CD4-positive, alpha-beta T cell (primary cell): ENCODE measurements around the gene BRICD5. TPM values are rescaled to one million over a fixed set of nuclear protein-coding genes. Genes with fewer than 3 reads are reported as not detected.

Experiments
- ATAC-seq: fragments of 200-7000 bp; cut with Tn5 transposase; one replicate; pipeline ENCODE4 v1.10.0; 2022; ENCODE audit warnings: mild to moderate bottlenecking; ENCODE audit not compliant: poor library complexity
- CTCF ChIA-PET: fragments of 350-600 bp; sonication (Branson Sonifier 250); formaldehyde crosslinking; loops from one replicate; lab custom pipeline; 2021; ENCODE audit warnings: antibody characterized with exemption, inconsistent platforms; lab: Charles Lee
- POLR2A ChIA-PET: fragments of 350-600 bp; sonication (Branson Sonifier 250); formaldehyde crosslinking; loops from one replicate; lab custom pipeline; 2021; ENCODE audit warnings: antibody characterized with exemption, inconsistent platforms; lab: Charles Lee
- DNase-seq, 14 experiments: peaks; one replicate each; pipeline ENCODE4 v3.0.0-alpha.2; 2013 to 2020; ENCODE audit warnings: mixed read lengths in 2 of 14
- H3K27ac ChIP-seq, 2 donors: one replicate each; pipeline versions ENCODE4 v1.5.1 to v1.7.0; 2013; ENCODE audit warnings: low read length in 2 of 2, low read depth in 1 of 2, mild to moderate bottlenecking in 1 of 2
- H3K27me3 ChIP-seq, 2 experiments: 1 replicate in 1 of 2; 2 replicates in 1 of 2; pipeline versions ENCODE4 v1.6.1 to v1.7.0; 2013; ENCODE audit warnings: low read length in 2 of 2, control low read depth in 1 of 2, mild to moderate bottlenecking in 1 of 2, moderate library complexity in 1 of 2; ENCODE audit not compliant: insufficient read depth in 2 of 2, control insufficient read depth in 1 of 2
- H3K36me3 ChIP-seq: one replicate; pipeline ENCODE4 v1.6.1; 2013; ENCODE audit warnings: low read length, control low read depth; ENCODE audit not compliant: insufficient read depth
- H3K4me1 ChIP-seq: one replicate; pipeline ENCODE4 v1.6.1; 2013; ENCODE audit warnings: low read length, control low read depth; ENCODE audit not compliant: insufficient read depth
- H3K4me3 ChIP-seq: one replicate; pipeline ENCODE4 v1.5.1; 2013; ENCODE audit warnings: mild to moderate bottlenecking, low read length, moderate library complexity
- H3K9me3 ChIP-seq, 2 experiments: 1 replicate in 1 of 2; 2 replicates in 1 of 2; pipeline versions ENCODE4 v1.6.1 to v1.7.0; 2013; ENCODE audit warnings: low read length in 2 of 2, mild to moderate bottlenecking in 2 of 2, control low read depth in 1 of 2, moderate library complexity in 1 of 2; ENCODE audit not compliant: control insufficient read depth in 1 of 2, insufficient read depth in 1 of 2
- H3K27ac Mint-ChIP-seq: one replicate; pipeline ENCODE4 v1.8.0; 2020; ENCODE audit warnings: mixed read lengths
- H3K27me3 Mint-ChIP-seq: one replicate; pipeline ENCODE4 v1.8.0; 2021; ENCODE audit warnings: mixed read lengths
- H3K36me3 Mint-ChIP-seq: one replicate; pipeline ENCODE4 v1.8.0; 2021; ENCODE audit warnings: low read depth, mixed read lengths
- H3K4me1 Mint-ChIP-seq: one replicate; pipeline ENCODE4 v1.8.0; 2021; ENCODE audit warnings: low read depth, mixed read lengths
- H3K4me3 Mint-ChIP-seq: one replicate; pipeline ENCODE4 v1.8.0; 2020; ENCODE audit warnings: mild to moderate bottlenecking, mixed read lengths
- H3K9me3 Mint-ChIP-seq: one replicate; pipeline ENCODE4 v1.8.0; 2020; ENCODE audit warnings: mixed read lengths
- intact Hi-C, 2 experiments: fragments of 100-400 bp; cut with DNase I in 1 of 2; cut with micrococcal nuclease in 1 of 2; formaldehyde crosslinking; loops; one replicate each; pipeline versions ENCODE4 v1.15.1 to v1.9.0; 2023 to 2025; cut with DNase I, micrococcal nuclease
- total RNA-seq, 174 experiments: library from RNA in 2 of 174; stranded (reverse) in 2 of 174; gene quantifications; one replicate each; pipeline ENCODE4 v1.2.3 and lab custom pipeline; 2021 to 2026
- TF ChIP-seq, protein P1 (sequence below): fragments of 200-600 bp; IDR thresholded peaks from one replicate; pipeline ENCODE4 v1.8.0; 2022; ENCODE audit warnings: antibody characterized with exemption, mild to moderate bottlenecking

The BRICD5 gene
- total RNA-seq, 2 experiments from 2014 or later, result 4.2 to 5.0 TPM

DNA sequence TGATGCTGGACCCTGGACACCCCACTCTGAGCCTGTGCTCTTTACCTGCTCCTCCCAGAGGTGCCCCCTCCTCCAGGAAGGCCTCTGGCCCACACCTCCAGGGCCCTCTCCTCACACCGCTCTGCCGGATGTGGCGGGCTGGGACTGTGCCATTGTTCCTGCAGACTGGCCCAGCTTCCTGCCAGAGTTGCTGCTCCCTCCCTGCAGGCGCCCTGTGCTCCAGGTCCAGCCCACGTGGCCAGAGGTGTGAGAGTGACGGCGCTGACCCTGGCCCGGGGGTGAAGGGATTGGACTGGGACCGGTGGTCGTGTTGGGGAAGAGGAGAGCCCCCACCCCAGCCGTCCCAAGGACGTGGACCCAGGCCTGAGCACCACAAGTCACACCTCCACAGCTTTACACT is 18.4 kb upstream of the BRICD5 start:
- ChIA-PET POLR2A (interaction anchor here (1.5 kb wide), 1 partner anchor 14 kb away, joined by 4 read pairs; the partner anchor contains the start of gene PGP), CTCF (no interaction called here)
- H3K4me1 ChIP-seq, result peaks cover 17% of the 10 kb centered on the region
- DNase-seq (no peak), ATAC-seq (no peak)
- H3K4me3 ChIP-seq, result no peak overlapping the region
- Mint-ChIP-seq H3K4me1 (peaks cover 8% of the 10 kb centered on the region), H3K27ac (no peak overlapping the region), H3K9me3 (no peaks in the 10 kb centered on the region), H3K27me3 (no peaks in the 10 kb centered on the region), H3K4me3 (no peak overlapping the region), H3K36me3 (peaks cover 22% of the 10 kb centered on the region)
- no peaks in the 10 kb centered on the region for H3K9me3 ChIP-seq
- H3K36me3 ChIP-seq, result peaks cover 60% of the 10 kb centered on the region
- intact Hi-C loops, result no loop called here
- TF ChIP-seq, protein P1, sequence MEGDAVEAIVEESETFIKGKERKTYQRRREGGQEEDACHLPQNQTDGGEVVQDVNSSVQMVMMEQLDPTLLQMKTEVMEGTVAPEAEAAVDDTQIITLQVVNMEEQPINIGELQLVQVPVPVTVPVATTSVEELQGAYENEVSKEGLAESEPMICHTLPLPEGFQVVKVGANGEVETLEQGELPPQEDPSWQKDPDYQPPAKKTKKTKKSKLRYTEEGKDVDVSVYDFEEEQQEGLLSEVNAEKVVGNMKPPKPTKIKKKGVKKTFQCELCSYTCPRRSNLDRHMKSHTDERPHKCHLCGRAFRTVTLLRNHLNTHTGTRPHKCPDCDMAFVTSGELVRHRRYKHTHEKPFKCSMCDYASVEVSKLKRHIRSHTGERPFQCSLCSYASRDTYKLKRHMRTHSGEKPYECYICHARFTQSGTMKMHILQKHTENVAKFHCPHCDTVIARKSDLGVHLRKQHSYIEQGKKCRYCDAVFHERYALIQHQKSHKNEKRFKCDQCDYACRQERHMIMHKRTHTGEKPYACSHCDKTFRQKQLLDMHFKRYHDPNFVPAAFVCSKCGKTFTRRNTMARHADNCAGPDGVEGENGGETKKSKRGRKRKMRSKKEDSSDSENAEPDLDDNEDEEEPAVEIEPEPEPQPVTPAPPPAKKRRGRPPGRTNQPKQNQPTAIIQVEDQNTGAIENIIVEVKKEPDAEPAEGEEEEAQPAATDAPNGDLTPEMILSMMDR, result no peak
- no peaks in the 10 kb centered on the region for H3K27me3 ChIP-seq
- no peak overlapping the region for H3K27ac ChIP-seq

DNA sequence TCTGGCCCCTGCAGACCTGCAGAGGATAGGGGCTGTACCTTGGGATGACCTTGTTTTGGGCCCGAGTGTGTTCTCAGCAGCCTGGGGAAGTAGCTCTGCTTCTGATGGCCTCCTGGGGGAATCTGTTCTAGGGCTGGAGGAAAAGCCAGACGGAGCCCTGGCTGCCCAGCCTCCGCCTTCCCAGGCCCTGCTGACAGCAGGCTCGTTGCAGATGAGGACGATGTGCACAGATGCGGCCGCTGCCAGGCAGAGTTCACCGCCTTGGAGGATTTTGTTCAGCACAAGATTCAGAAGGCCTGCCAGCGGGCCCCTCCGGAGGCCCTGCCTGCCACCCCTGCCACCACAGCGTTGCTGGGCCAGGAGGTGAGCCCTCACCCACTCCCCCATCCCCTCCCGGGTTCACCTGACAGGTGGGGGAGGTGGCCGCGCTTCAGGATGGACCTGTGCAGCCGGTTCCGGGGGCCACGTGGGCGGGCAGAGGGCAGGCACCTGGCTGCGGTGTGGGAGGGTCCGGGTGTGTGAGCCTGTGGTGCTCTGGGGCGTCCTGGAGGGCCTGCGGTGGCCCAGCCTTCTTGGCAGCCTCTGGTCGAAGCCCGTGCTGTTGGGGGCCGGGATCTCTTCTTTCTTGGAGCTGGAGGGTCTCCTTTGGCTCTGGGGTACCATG is 17.6 kb upstream of the BRICD5 start:
- Mint-ChIP-seq H3K4me3 (no peak overlapping the region), H3K27ac (no peak overlapping the region), H3K4me1 (peaks cover 12% of the 10 kb centered on the region), H3K9me3 (no peaks in the 10 kb centered on the region), H3K36me3 (peaks cover 19% of the 10 kb centered on the region), H3K27me3 (no peaks in the 10 kb centered on the region)
- Histone ChIP-seq H3K9me3 (no peaks in the 10 kb centered on the region), H3K36me3 (peaks cover 53% of the 10 kb centered on the region), H3K4me1 (peaks cover 22% of the 10 kb centered on the region), H3K27ac (no peak overlapping the region), H3K4me3 (no peak overlapping the region), H3K27me3 (no peaks in the 10 kb centered on the region)
- intact Hi-C loops, result no loop called here
- POLR2A ChIA-PET, result no interaction called here
- CTCF ChIA-PET, result no interaction called here
- DNase-seq, result no peak
- TF ChIP-seq, protein P1, result no peak
- no peak for ATAC-seq

DNA sequence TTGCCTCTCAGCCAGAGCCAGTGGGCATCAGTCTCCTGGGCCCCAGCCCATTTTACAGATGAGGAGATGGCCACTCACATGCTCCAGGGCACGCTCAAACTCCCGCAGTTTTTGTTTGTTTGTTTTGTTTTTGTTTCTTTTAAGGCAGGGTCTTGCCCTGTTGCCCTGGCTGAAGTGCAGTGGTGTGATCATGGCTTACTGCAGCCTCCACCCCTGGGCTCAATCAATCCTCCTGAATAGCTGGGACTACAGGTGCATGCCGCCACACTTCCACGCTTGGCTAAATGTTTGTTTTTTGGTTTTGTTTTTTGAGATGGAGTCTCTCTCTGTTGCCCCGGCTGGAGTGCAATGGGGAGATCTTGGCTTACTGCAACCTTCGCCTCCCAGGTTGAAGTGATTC is 16.3 kb upstream of the BRICD5 start:
- CTCF ChIA-PET, result no interaction called here

More for the DNA sequence above, 16.3 kb upstream of the BRICD5 start:
- H3K9me3 ChIP-seq, result no peaks in the 10 kb centered on the region
- ATAC-seq (no peak), DNase-seq (no peak)
- Mint-ChIP-seq H3K4me1 (peaks cover 15% of the 10 kb centered on the region), H3K4me3 (no peak overlapping the region), H3K36me3 (peaks cover 17% of the 10 kb centered on the region), H3K27me3 (no peaks in the 10 kb centered on the region), H3K9me3 (no peaks in the 10 kb centered on the region), H3K27ac (no peak overlapping the region)
- no peaks in the 10 kb centered on the region for H3K27me3 ChIP-seq
- POLR2A ChIA-PET, result interaction anchor here (1.1 to 1.3 kb wide), 2 partner anchors 10 to 23 kb away, joined by 3 to 5 read pairs; partner anchors contain the start of gene DNASE1L2
- TF ChIP-seq, protein P1, result no peak
- H3K27ac ChIP-seq, result no peak overlapping the region
- H3K4me1 ChIP-seq, result peaks cover 30% of the 10 kb centered on the region
- peaks cover 39% of the 10 kb centered on the region for H3K36me3 ChIP-seq
- H3K4me3 ChIP-seq, result no peak overlapping the region
- intact Hi-C loops, result no loop called here
